ENCODE data around the gene TTC9B.

The TTC9B gene

GRCh38 chr19:40255619-40256166 is 37.5 kb upstream of the TTC9B start:
- TF ChIP-seq YY1 (IDR thresholded peaks at IDR 0.05; ENCODE audit: insufficient read depth, insufficient read length) (no peak), SUZ12 (IDR thresholded peaks at IDR 0.05; ENCODE audit: extremely low read depth, insufficient read depth, insufficient read length) (no peak)
- H3K9ac ChIP-seq (ENCODE audit: insufficient read length, low read depth): no peak overlapping the region

GRCh38 chr19:40254714-40255418 is 36.7 kb upstream of the TTC9B start:
- Histone ChIP-seq H3K36me3 (ENCODE audit: insufficient read depth, insufficient read length, low read length) (peaks cover 43% of the 10 kb centered on the region), H3K27me3 (ENCODE audit: insufficient read depth, insufficient read length) (no peaks in the 10 kb centered on the region), H3K4me1 (ENCODE audit: insufficient read depth, insufficient read length) (no peaks in the 10 kb centered on the region), H3K9ac (ENCODE audit: insufficient read length, low read depth) (no peak overlapping the region), H3K4me3 (ENCODE audit: insufficient read length, low read depth) (no peak overlapping the region), H3K9me3 (ENCODE audit: insufficient read depth, low read length) (no peaks in the 10 kb centered on the region)
- no peak for DNase-seq (ENCODE audit: low read depth, low spot score)
- TF ChIP-seq ZNF274 (IDR thresholded peaks at IDR 0.05; ENCODE audit: low read depth, low read length) (no peak), YY1 (IDR thresholded peaks at IDR 0.05; ENCODE audit: insufficient read depth, insufficient read length) (no peak), SUZ12 (IDR thresholded peaks at IDR 0.05; ENCODE audit: extremely low read depth, insufficient read depth, insufficient read length) (no peak)

More at GRCh38 chr19:40255619-40256166, 37.5 kb upstream of the TTC9B start:
- no peak for DNase-seq (ENCODE audit: low read depth, low spot score)
- Histone ChIP-seq H3K9me3 (ENCODE audit: insufficient read depth, low read length) (no peaks in the 10 kb centered on the region), H3K27me3 (ENCODE audit: insufficient read depth, insufficient read length) (no peaks in the 10 kb centered on the region), H3K4me3 (ENCODE audit: insufficient read length, low read depth) (no peak overlapping the region), H3K4me1 (ENCODE audit: insufficient read depth, insufficient read length) (no peaks in the 10 kb centered on the region), H3K36me3 (ENCODE audit: insufficient read depth, insufficient read length, low read length) (peaks cover 41% of the 10 kb centered on the region)

- H3K4me1 ChIP-seq (ENCODE audit: insufficient read depth, insufficient read length): no peaks in the 10 kb centered on the region
- TF ChIP-seq YY1 (IDR thresholded peaks at IDR 0.05; ENCODE audit: insufficient read depth, insufficient read length) (no peak), ZNF274 (IDR thresholded peaks at IDR 0.05; ENCODE audit: low read depth, low read length) (no peak), SUZ12 (IDR thresholded peaks at IDR 0.05; ENCODE audit: extremely low read depth, insufficient read depth, insufficient read length) (no peak)
- H3K27me3 ChIP-seq (ENCODE audit: insufficient read depth, insufficient read length): no peaks in the 10 kb centered on the region
- peaks cover 46% of the 10 kb centered on the region for H3K36me3 ChIP-seq (ENCODE audit: insufficient read depth, insufficient read length, low read length)
- DNase-seq (ENCODE audit: low read depth, low spot score): no peak
- no peak overlapping the region for H3K4me3 ChIP-seq (ENCODE audit: insufficient read length, low read depth)
- no peaks in the 10 kb centered on the region for H3K9me3 ChIP-seq (ENCODE audit: insufficient read depth, low read length)
- no peak overlapping the region for H3K9ac ChIP-seq (ENCODE audit: insufficient read length, low read depth)
These were observed 35.5 kb upstream of the TTC9B start for GRCh38 chr19:40253611-40254092.

GRCh38 chr19:40252395-40252794 is 34.2 kb upstream of the TTC9B start:
- Histone ChIP-seq H3K4me3 (ENCODE audit: insufficient read length, low read depth) (no peak overlapping the region), H3K27me3 (ENCODE audit: insufficient read depth, insufficient read length) (no peaks in the 10 kb centered on the region), H3K9me3 (ENCODE audit: insufficient read depth, low read length) (no peaks in the 10 kb centered on the region), H3K9ac (ENCODE audit: insufficient read length, low read depth) (no peak overlapping the region), H3K36me3 (ENCODE audit: insufficient read depth, insufficient read length, low read length) (peaks cover 52% of the 10 kb centered on the region), H3K4me1 (ENCODE audit: insufficient read depth, insufficient read length) (no peaks in the 10 kb centered on the region)
- no peak for TF ChIP-seq YY1 (IDR thresholded peaks at IDR 0.05; ENCODE audit: insufficient read depth, insufficient read length)
- TF ChIP-seq SUZ12 (IDR thresholded peaks at IDR 0.05; ENCODE audit: extremely low read depth, insufficient read depth, insufficient read length): no peak
- TF ChIP-seq ZNF274 (IDR thresholded peaks at IDR 0.05; ENCODE audit: low read depth, low read length): no peak
- DNase-seq (ENCODE audit: low read depth, low spot score): no peak

GRCh38 chr19:40251991-40252390 is 33.8 kb upstream of the TTC9B start:
- DNase-seq (ENCODE audit: low read depth, low spot score): no peak
- Histone ChIP-seq H3K9me3 (ENCODE audit: insufficient read depth, low read length) (no peaks in the 10 kb centered on the region), H3K4me3 (ENCODE audit: insufficient read length, low read depth) (no peak overlapping the region), H3K27me3 (ENCODE audit: insufficient read depth, insufficient read length) (no peaks in the 10 kb centered on the region), H3K4me1 (ENCODE audit: insufficient read depth, insufficient read length) (no peaks in the 10 kb centered on the region), H3K36me3 (ENCODE audit: insufficient read depth, insufficient read length, low read length) (peaks cover 49% of the 10 kb centered on the region), H3K9ac (ENCODE audit: insufficient read length, low read depth) (no peak overlapping the region)
- no peak for TF ChIP-seq SUZ12 (IDR thresholded peaks at IDR 0.05; ENCODE audit: extremely low read depth, insufficient read depth, insufficient read length)
- no peak for TF ChIP-seq YY1 (IDR thresholded peaks at IDR 0.05; ENCODE audit: insufficient read depth, insufficient read length)
- no peak for TF ChIP-seq ZNF274 (IDR thresholded peaks at IDR 0.05; ENCODE audit: low read depth, low read length)

GRCh38 chr19:40251244-40251643 is 33.1 kb upstream of the TTC9B start:
- Histone ChIP-seq H3K4me1 (ENCODE audit: insufficient read depth, insufficient read length) (no peaks in the 10 kb centered on the region), H3K9me3 (ENCODE audit: insufficient read depth, low read length) (no peaks in the 10 kb centered on the region), H3K4me3 (ENCODE audit: insufficient read length, low read depth) (no peak overlapping the region), H3K27me3 (ENCODE audit: insufficient read depth, insufficient read length) (no peaks in the 10 kb centered on the region), H3K36me3 (ENCODE audit: insufficient read depth, insufficient read length, low read length) (peaks cover 41% of the 10 kb centered on the region), H3K9ac (ENCODE audit: insufficient read length, low read depth) (no peak overlapping the region)
- TF ChIP-seq YY1 (IDR thresholded peaks at IDR 0.05; ENCODE audit: insufficient read depth, insufficient read length) (no peak), ZNF274 (IDR thresholded peaks at IDR 0.05; ENCODE audit: low read depth, low read length) (no peak), SUZ12 (IDR thresholded peaks at IDR 0.05; ENCODE audit: extremely low read depth, insufficient read depth, insufficient read length) (no peak)
- no peak for DNase-seq (ENCODE audit: low read depth, low spot score)

GRCh38 chr19:40249781-40250180 is 31.6 kb upstream of the TTC9B start:
- H3K4me1 ChIP-seq (ENCODE audit: insufficient read depth, insufficient read length): peaks cover 3% of the 10 kb centered on the region
- H3K36me3 ChIP-seq (ENCODE audit: insufficient read depth, insufficient read length, low read length): peaks cover 27% of the 10 kb centered on the region
- no peaks in the 10 kb centered on the region for H3K9me3 ChIP-seq (ENCODE audit: insufficient read depth, low read length)
- DNase-seq (ENCODE audit: low read depth, low spot score): no peak
- no peak overlapping the region for H3K9ac ChIP-seq (ENCODE audit: insufficient read length, low read depth)
- H3K4me3 ChIP-seq (ENCODE audit: insufficient read length, low read depth): no peak overlapping the region
- H3K27me3 ChIP-seq (ENCODE audit: insufficient read depth, insufficient read length): no peaks in the 10 kb centered on the region
- TF ChIP-seq SUZ12 (IDR thresholded peaks at IDR 0.05; ENCODE audit: extremely low read depth, insufficient read depth, insufficient read length): no peak
- TF ChIP-seq YY1 (IDR thresholded peaks at IDR 0.05; ENCODE audit: insufficient read depth, insufficient read length): no peak
- TF ChIP-seq ZNF274 (IDR thresholded peaks at IDR 0.05; ENCODE audit: low read depth, low read length): no peak
